HepG2 (cell line): ENCODE results near the gene ZNF547. TPM values are rescaled to one million over a fixed set of nuclear protein-coding genes. Genes with fewer than 3 reads are reported as not detected.

ENCODE experiments used
- ATAC-seq: fragments of 200-7000 bp; cut with Tn5 transposase; 3 replicates; pipeline ENCODE4 v1.9.1; 2020; ENCODE audit warnings: mild to moderate bottlenecking, moderate library complexity
- BruUV-seq: library from RNA; stranded (reverse); fragments of 400-500 nt; replicated peaks from 2 replicates; lab custom pipeline; 2021; lab: Mats Ljungman, UMichigan
- CTCF ChIA-PET: fragments of 300-600 bp; formaldehyde crosslinking; extraction: SDS; loops from one replicate; lab custom pipeline; 2021; ENCODE audit warnings: low total read pairs, inconsistent platforms, low intra/inter-chr PET ratio; lab: Yijun Ruan, JAX
- POLR2A ChIA-PET: fragments of 350-600 bp; sonication (Branson Sonifier 250); formaldehyde crosslinking; loops from one replicate; lab custom pipeline; 2020; ENCODE audit warnings: antibody characterized with exemption, inconsistent platforms; lab: Yijun Ruan, JAX
- DNase-seq: peaks from one replicate; pipeline ENCODE4 v3.0.0-alpha.2; 2015; ENCODE audit warnings: low spot score
- FAIRE-seq: peaks from 3 replicates; lab custom pipeline; 2011; peaks lifted over from hg19 to GRCh38; lab: Jason Lieb, UNC
- H2AFZ ChIP-seq: one replicate; pipeline ENCODE4 v1.6.1; 2011; ENCODE audit warnings: low read length, inconsistent platforms
- H3K27ac ChIP-seq: fragments of 300-600 bp; 3 replicates; pipeline ENCODE4 v1.8.0; 2011; ENCODE audit warnings: mixed run types, mild to moderate bottlenecking, mixed read lengths, low read length, inconsistent platforms; ENCODE audit not compliant: insufficient read depth; ENCODE audit errors: extremely low read length
- H3K27me3 ChIP-seq, 2 experiments: fragments of 200-600 bp in 1 of 2; 2 replicates in 1 of 2; 3 replicates in 1 of 2; pipeline versions ENCODE4 v1.6.0 to v1.8.0; 2011; ENCODE audit warnings: low read length in 2 of 2, mild to moderate bottlenecking in 2 of 2, moderate library complexity in 2 of 2, inconsistent platforms in 1 of 2; ENCODE audit not compliant: insufficient read depth in 2 of 2, control insufficient read depth in 1 of 2
- H3K36me3 ChIP-seq, 2 experiments: fragments of 200-600 bp in 1 of 2; replicated peaks in 1 of 2; 2 replicates in 1 of 2; 3 replicates in 1 of 2; pipeline versions ENCODE4 v1.5.1 to v1.8.0; 2011; ENCODE audit warnings: low read length in 2 of 2, inconsistent platforms in 1 of 2; ENCODE audit not compliant: insufficient read depth in 2 of 2, control insufficient read depth in 1 of 2
- H3K4me1 ChIP-seq: 2 replicates; pipeline ENCODE4 v1.5.1; 2012; ENCODE audit warnings: low read length, inconsistent platforms; ENCODE audit not compliant: insufficient read depth
- H3K4me2 ChIP-seq: 2 replicates; pipeline ENCODE4 v1.6.0; 2011; ENCODE audit warnings: low read depth, low read length, inconsistent platforms
- H3K4me3 ChIP-seq, 3 experiments: fragments of 200-600 bp in 1 of 3; sonication (generic), shearing (Covaris generic) in 1 of 3; replicated peaks in 1 of 3; 2 replicates each; pipeline ENCODE4 v1.5.1; 2011 to 2016; ENCODE audit warnings: low read length in 3 of 3, inconsistent platforms in 2 of 3, low read depth in 2 of 3, mild to moderate bottlenecking in 2 of 3, control low read depth in 1 of 3, mixed read lengths in 1 of 3; ENCODE audit not compliant: insufficient read depth in 1 of 3
- H3K79me2 ChIP-seq: one replicate; pipeline ENCODE4 v1.6.1; 2011; ENCODE audit warnings: low read length, inconsistent platforms; ENCODE audit not compliant: insufficient read depth
- H3K9ac ChIP-seq: 2 replicates; pipeline ENCODE4 v1.6.0; 2011; ENCODE audit warnings: mild to moderate bottlenecking, low read depth, low read length, inconsistent platforms; ENCODE audit not compliant: insufficient read depth
- H3K9me3 ChIP-seq: 2 replicates; pipeline ENCODE4 v1.5.1; 2012; ENCODE audit warnings: mild to moderate bottlenecking, low read length
- H4K20me1 ChIP-seq: 2 replicates; pipeline ENCODE4 v1.6.0; 2011; ENCODE audit warnings: inconsistent platforms, mild to moderate bottlenecking, low read length, moderate library complexity; ENCODE audit not compliant: insufficient read depth
- ATF1 ChIP-seq: IDR thresholded peaks from 2 replicates; pipeline ENCODE4 v1.6.1; 2016; ENCODE audit warnings: mild to moderate bottlenecking, control low read depth
- FIP1L1 ChIP-seq: fragments of 200-400 bp; formaldehyde crosslinking; IDR thresholded peaks from 2 replicates; pipeline ENCODE4 v1.6.1; 2018; ENCODE audit warnings: low read depth, mild to moderate bottlenecking, low read length, moderate library complexity, borderline replicate concordance; ENCODE audit not compliant: insufficient read depth
- POLR2AphosphoS2 ChIP-seq: IDR thresholded peaks from 2 replicates; pipeline ENCODE4 v1.6.1; 2011; ENCODE audit warnings: low read depth, low read length, improper control_type of control experiment
- ZFX ChIP-seq: sonication (generic); formaldehyde crosslinking; IDR thresholded peaks from 2 replicates; pipeline ENCODE4 v1.4.0; 2020; ENCODE audit warnings: mild to moderate bottlenecking, low read depth, missing genetic modification reagents, moderate library complexity
- ZNF235 ChIP-seq: sonication (generic); formaldehyde crosslinking; IDR thresholded peaks from 2 replicates; pipeline ENCODE4 v1.8.1; 2023; ENCODE audit warnings: mild to moderate bottlenecking, missing genetic modification reagents, borderline replicate concordance
- ZNF264 ChIP-seq: sonication (generic); formaldehyde crosslinking; IDR thresholded peaks from 2 replicates; pipeline ENCODE4 v1.4.0; 2020; ENCODE audit warnings: missing genetic modification reagents
- ZNF468 ChIP-seq: sonication (generic); formaldehyde crosslinking; IDR thresholded peaks from 2 replicates; pipeline ENCODE4 v1.8.0; 2022; ENCODE audit warnings: mild to moderate bottlenecking, moderate library complexity, missing genetic modification reagents
- ZNF552 ChIP-seq: sonication (generic); formaldehyde crosslinking; IDR thresholded peaks from 2 replicates; pipeline ENCODE4 v1.9.0; 2022; ENCODE audit warnings: missing genetic modification reagents, mild to moderate bottlenecking, borderline replicate concordance
- ZNF615 ChIP-seq: sonication (generic); formaldehyde crosslinking; IDR thresholded peaks from 2 replicates; pipeline ENCODE4 v1.5.0; 2020; ENCODE audit warnings: mild to moderate bottlenecking, missing genetic modification reagents, borderline replicate concordance
- WGBS: methylation state at CpG from one replicate; pipeline ENCODE4 v1.1.6; 2017; ENCODE audit warnings: low lambda C conversion rate; 5-methylcytosine and 5-hydroxymethylcytosine counted together
- in situ Hi-C: cut with HindIII; loops from 2 replicates; pipeline ENCODE4 v1.10.0; 2017; ENCODE audit warnings: low pct_unique_long_range_greater_than_20kb; ENCODE audit not compliant: extremely low pct_ligation_motif_present
- intact Hi-C: fragments of 100-400 bp; cut with micrococcal nuclease; formaldehyde crosslinking; loops from one replicate; pipeline ENCODE4 v1.10.0; 2022; ENCODE audit not compliant: unreplicated experiment
- polyA plus RNA-seq, 8 experiments: library from polyadenylated mRNA; depleted of rRNA in 3 of 8; stranded (reverse) in 7 of 8; unstranded in 1 of 8; fragments of >200 nt; fragmentation: Illumina TruSeq in 4 of 8; extraction: Trizol in 4 of 8; gene quantifications; 2 replicates each; pipeline versions ENCODE4 v1.2.1 to v1.2.3, GENCODE V29; 2011 to 2016; ENCODE audit warnings: low read depth in 4 of 8, missing spikeins in 1 of 8, mixed read lengths in 1 of 8; ENCODE audit not compliant: insufficient read depth in 1 of 8
- total RNA-seq, 5 experiments: library from RNA; depleted of rRNA; stranded (reverse); fragments of >200 nt; fragmentation: Illumina TruSeq; extraction: Trizol; gene quantifications; 2 replicates each; pipeline ENCODE4 v1.2.3, GENCODE V29; 2016; ENCODE audit warnings: low read depth in 1 of 5
- TF ChIP-seq, protein P1 (sequence below): sonication (generic); formaldehyde crosslinking; IDR thresholded peaks from 2 replicates; pipeline ENCODE4 v1.4.0; 2020; ENCODE audit warnings: missing genetic modification reagents
- TF ChIP-seq, protein P2 (sequence below): sonication (generic); formaldehyde crosslinking; IDR thresholded peaks from 2 replicates; pipeline ENCODE4 v1.8.1; 2023; ENCODE audit warnings: missing genetic modification reagents, mild to moderate bottlenecking, borderline replicate concordance
- TF ChIP-seq, protein P3 (sequence below): sonication (generic); formaldehyde crosslinking; IDR thresholded peaks from 2 replicates; pipeline ENCODE4 v1.8.1; 2023; ENCODE audit warnings: mild to moderate bottlenecking, missing genetic modification reagents
- TF ChIP-seq, protein P4 (sequence below): sonication (generic); formaldehyde crosslinking; conservative IDR thresholded peaks from 2 replicates; pipeline ENCODE4 v1.8.0; 2022; ENCODE audit warnings: low read depth, missing genetic modification reagents

Gene ZNF547
- total and polyA plus RNA-seq, 2 of the 13 experiments (the other 11 are each of a cell fraction or from before 2014, with no cell fraction given), result 2.0 to 2.6 TPM

DNA sequence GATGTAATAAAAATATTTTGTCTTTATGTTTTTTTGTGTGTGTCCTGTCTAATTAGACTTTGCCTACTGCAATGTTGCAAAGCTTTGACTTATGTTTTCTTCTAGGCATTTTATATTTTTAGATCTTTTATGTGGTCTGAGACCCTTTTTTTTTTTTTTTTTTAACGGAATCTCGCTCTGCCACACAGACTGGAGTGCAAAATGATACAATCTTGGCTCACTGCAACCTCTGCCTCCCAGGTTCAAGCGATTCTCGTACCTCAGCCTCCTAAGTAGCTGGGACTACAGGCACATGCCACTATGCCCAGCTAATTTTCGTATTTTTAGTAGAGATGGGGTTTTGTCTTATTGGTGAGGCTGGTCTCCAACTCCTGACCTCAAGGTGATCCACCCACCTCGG is 20.8 kb upstream of the ZNF547 start:
- intact Hi-C loops, result no loop called here
- no peak overlapping the region for H2AFZ ChIP-seq
- H4K20me1 ChIP-seq, result no peaks in the 10 kb centered on the region
- H3K27me3 ChIP-seq, result peaks cover 0 to 3% of the 10 kb centered on the region in 2 experiments; a peak in 2 of 5 replicates
- in situ Hi-C loops, result no loop called here
- H3K27ac ChIP-seq, result no peak overlapping the region
- DNase-seq (no peak), FAIRE-seq (no peak), ATAC-seq (no peak)
- no peaks in the 10 kb centered on the region for H3K9me3 ChIP-seq
- WGBS, result 12% methylated on average over 6 of the region's 6 CpGs
- no TSS peak for BruUV-seq
- H3K4me3 ChIP-seq, result no peak overlapping the region
- H3K9ac ChIP-seq, result no peak overlapping the region
- ChIA-PET CTCF (no interaction called here), POLR2A (no interaction called here)
- no peaks in the 10 kb centered on the region for H3K4me1 ChIP-seq
- no peaks in the 10 kb centered on the region for H3K36me3 ChIP-seq
- TF ChIP-seq ZNF552 (CRISPR knock-in tag), result no peak
- TF ChIP-seq, protein P1, sequence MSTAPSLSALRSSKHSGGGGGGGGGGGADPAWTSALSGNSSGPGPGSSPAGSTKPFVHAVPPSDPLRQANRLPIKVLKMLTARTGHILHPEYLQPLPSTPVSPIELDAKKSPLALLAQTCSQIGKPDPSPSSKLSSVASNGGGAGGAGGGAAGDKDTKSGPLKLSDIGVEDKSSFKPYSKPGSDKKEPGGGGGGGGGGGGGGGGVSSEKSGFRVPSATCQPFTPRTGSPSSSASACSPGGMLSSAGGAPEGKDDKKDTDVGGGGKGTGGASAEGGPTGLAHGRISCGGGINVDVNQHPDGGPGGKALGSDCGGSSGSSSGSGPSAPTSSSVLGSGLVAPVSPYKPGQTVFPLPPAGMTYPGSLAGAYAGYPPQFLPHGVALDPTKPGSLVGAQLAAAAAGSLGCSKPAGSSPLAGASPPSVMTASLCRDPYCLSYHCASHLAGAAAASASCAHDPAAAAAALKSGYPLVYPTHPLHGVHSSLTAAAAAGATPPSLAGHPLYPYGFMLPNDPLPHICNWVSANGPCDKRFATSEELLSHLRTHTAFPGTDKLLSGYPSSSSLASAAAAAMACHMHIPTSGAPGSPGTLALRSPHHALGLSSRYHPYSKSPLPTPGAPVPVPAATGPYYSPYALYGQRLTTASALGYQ, result no peak
- no peak for TF ChIP-seq ZNF235 (CRISPR knock-in tag)
- no peak for TF ChIP-seq ATF1 (CRISPR knock-in tag)
- H3K4me2 ChIP-seq, result no peak overlapping the region
- no peaks in the 10 kb centered on the region for H3K79me2 ChIP-seq

DNA sequence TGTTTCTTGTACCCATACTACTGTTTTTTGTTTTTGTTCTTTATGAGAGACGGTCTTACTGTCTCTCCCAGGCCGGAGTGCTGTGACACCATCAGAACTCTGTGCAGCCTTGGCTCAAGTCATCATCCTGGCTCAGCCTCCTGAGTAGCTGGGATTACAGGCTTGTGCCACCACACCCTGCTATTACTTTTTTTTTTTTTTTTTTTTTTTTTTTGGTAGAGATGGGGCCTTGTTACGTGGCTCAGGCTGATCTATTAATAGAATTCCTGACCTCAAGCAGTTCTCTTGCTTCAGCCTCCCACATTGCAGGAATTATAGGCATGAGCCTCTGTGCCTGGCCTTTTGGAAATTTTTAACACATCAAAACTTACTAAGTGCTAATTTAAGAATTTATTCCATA is 15.2 kb upstream of the ZNF547 start:
- no peaks in the 10 kb centered on the region for H3K9me3 ChIP-seq
- POLR2A ChIA-PET, result interaction anchor here (0.6 kb wide), 1 partner anchor 87 kb away, joined by 3 read pairs; no protein-coding TSS in a partner anchor
- peaks cover 21% of the 10 kb centered on the region for H3K79me2 ChIP-seq
- H3K4me3 ChIP-seq, result no peak overlapping the region
- H3K9ac ChIP-seq, result no peak overlapping the region
- no peak for FAIRE-seq
- in situ Hi-C loops (no loop called here), intact Hi-C loops (no loop called here)
- DNase-seq, result no peak
- no TSS peak for BruUV-seq
- peaks cover 0 to 3% of the 10 kb centered on the region in 2 experiments; a peak in 2 of 5 replicates for H3K27me3 ChIP-seq
- no peak overlapping the region for H3K4me2 ChIP-seq
- CTCF ChIA-PET, result no interaction called here
- peaks cover 21% of the 10 kb centered on the region for H3K4me1 ChIP-seq
- no peak overlapping the region for H3K27ac ChIP-seq
- no peaks in the 10 kb centered on the region for H4K20me1 ChIP-seq
- 41% methylated on average over 3 of the region's 3 CpGs for WGBS
- no peak for ATAC-seq
- H3K36me3 ChIP-seq, result peaks cover 0 to 3% of the 10 kb centered on the region in 2 experiments; a peak in 1 of 5 replicates
- no peak overlapping the region for H2AFZ ChIP-seq
- TF ChIP-seq, protein P2, sequence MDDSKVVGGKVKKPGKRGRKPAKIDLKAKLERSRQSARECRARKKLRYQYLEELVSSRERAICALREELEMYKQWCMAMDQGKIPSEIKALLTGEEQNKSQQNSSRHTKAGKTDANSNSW (CRISPR knock-in tag), result no peak
- no peak for TF ChIP-seq ZNF468 (CRISPR knock-in tag)
- no peak for TF ChIP-seq POLR2AphosphoS2
- TF ChIP-seq, protein P3, sequence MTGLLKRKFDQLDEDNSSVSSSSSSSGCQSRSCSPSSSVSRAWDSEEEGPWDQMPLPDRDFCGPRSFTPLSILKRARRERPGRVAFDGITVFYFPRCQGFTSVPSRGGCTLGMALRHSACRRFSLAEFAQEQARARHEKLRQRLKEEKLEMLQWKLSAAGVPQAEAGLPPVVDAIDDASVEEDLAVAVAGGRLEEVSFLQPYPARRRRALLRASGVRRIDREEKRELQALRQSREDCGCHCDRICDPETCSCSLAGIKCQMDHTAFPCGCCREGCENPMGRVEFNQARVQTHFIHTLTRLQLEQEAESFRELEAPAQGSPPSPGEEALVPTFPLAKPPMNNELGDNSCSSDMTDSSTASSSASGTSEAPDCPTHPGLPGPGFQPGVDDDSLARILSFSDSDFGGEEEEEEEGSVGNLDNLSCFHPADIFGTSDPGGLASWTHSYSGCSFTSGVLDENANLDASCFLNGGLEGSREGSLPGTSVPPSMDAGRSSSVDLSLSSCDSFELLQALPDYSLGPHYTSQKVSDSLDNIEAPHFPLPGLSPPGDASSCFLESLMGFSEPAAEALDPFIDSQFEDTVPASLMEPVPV, result no peak
- TF ChIP-seq, protein P4, sequence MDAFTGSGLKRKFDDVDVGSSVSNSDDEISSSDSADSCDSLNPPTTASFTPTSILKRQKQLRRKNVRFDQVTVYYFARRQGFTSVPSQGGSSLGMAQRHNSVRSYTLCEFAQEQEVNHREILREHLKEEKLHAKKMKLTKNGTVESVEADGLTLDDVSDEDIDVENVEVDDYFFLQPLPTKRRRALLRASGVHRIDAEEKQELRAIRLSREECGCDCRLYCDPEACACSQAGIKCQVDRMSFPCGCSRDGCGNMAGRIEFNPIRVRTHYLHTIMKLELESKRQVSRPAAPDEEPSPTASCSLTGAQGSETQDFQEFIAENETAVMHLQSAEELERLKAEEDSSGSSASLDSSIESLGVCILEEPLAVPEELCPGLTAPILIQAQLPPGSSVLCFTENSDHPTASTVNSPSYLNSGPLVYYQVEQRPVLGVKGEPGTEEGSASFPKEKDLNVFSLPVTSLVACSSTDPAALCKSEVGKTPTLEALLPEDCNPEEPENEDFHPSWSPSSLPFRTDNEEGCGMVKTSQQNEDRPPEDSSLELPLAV (CRISPR knock-in tag), result no peak
- no peak for TF ChIP-seq FIP1L1
- TF ChIP-seq ZNF615, result no peak
- TF ChIP-seq ZNF264 (CRISPR knock-in tag), result no peak
- TF ChIP-seq ZFX, result no peak
